Ovary (tissue), 9 donors: ENCODE measurements around the gene HHIPL1. TPM values are rescaled to one million over a fixed set of nuclear protein-coding genes. Genes with fewer than 3 reads are reported as not detected.

Source experiments
- DNase-seq, 5 donors: peaks; one replicate each; pipeline ENCODE4 v3.0.0-alpha.2; 2019 to 2020
- H3K27ac ChIP-seq, 2 donors: fragments of 200-600 bp; one replicate each; pipeline versions ENCODE4 v1.5.1 to v1.8.0; 2019 to 2022
- H3K27me3 ChIP-seq: fragments of 200-600 bp; one replicate; pipeline ENCODE4 v1.8.0; 2022
- H3K36me3 ChIP-seq: fragments of 200-600 bp; sonication (generic); one replicate; pipeline ENCODE4 v1.5.1; 2019
- H3K4me1 ChIP-seq: one replicate; pipeline ENCODE4 v1.8.1; 2013; ENCODE audit warnings: mild to moderate bottlenecking, moderate library complexity; ENCODE audit not compliant: insufficient read depth
- H3K4me3 ChIP-seq: fragments of 200-600 bp; sonication (generic); one replicate; pipeline ENCODE4 v1.5.1; 2017
- H3K9me3 ChIP-seq, 2 donors: fragments of 200-600 bp in 1 of 2; sonication (generic) in 1 of 2; one replicate each; pipeline versions ENCODE4 v1.5.1 to v1.8.1; 2013 to 2019; ENCODE audit warnings: mild to moderate bottlenecking in 1 of 2, moderate library complexity in 1 of 2
- EP300 ChIP-seq: sonication (generic); formaldehyde crosslinking; IDR thresholded peaks from one replicate; pipeline ENCODE4 v1.6.1; 2017; ENCODE audit warnings: antibody characterized with exemption
- POLR2A ChIP-seq: fragments of 450-650 bp; IDR thresholded peaks from one replicate; pipeline ENCODE4 v1.6.1; 2017; ENCODE audit warnings: antibody characterized with exemption, mild to moderate bottlenecking, moderate library complexity
- WGBS, 3 donors: extraction: QIAGEN DNeasy Blood & Tissue Kit in 1 of 3; methylation state at CpG; one replicate each; pipeline versions ENCODE4 v1.1.5 to v1.1.7; 2013 to 2017; 5-methylcytosine and 5-hydroxymethylcytosine counted together
- intact Hi-C, 4 donors: fragments of 100-400 bp; cut with DNase I; formaldehyde crosslinking; loops; one replicate each; pipeline versions ENCODE4 v1.11.0 to v1.15.1; 2022 to 2023
- polyA plus RNA-seq, 2 donors: library from polyadenylated mRNA; stranded (reverse); fragments of 200-250 nt in 1 of 2; fragments of 350-450 nt in 1 of 2; fragmentation: Illumina TruSeq in 1 of 2; extraction: RNeasy Lipid Tissue Mini Kit (QIAGEN cat#74804) in 1 of 2; gene quantifications; one replicate each; pipeline ENCODE4 v1.2.3, GENCODE V29; 2013 to 2014
- total RNA-seq, 7 donors: library from RNA; depleted of rRNA in 2 of 7; stranded (reverse); fragments of >200 nt in 2 of 7; fragmentation: NEBNext Ultra II Directional in 3 of 7; extraction: Animal tissue kit (Norgen Biotek cat#: 25700) in 3 of 7; gene quantifications; one replicate each; pipeline versions ENCODE4 v1.1.0 to v1.2.4, GENCODE V29; 2016 to 2023
- TF ChIP-seq, protein P1 (sequence below), 3 donors: fragments of 450-650 bp in 2 of 3; fragments of 200-600 bp in 1 of 3; IDR thresholded peaks; one replicate each; pipeline versions ENCODE4 v1.5.1 to v1.8.0; 2016 to 2022; ENCODE audit warnings: antibody characterized with exemption in 3 of 3, mild to moderate bottlenecking in 1 of 3
- donor health status: DM: no; HTN: no; CAD: no; lungs with moderate emphysema.
- donor health status: DM: no; HTN: no; CAD: no.
- donor health status: Bipolar disorder and iron deficiency.
- donor health status: DM: yes; HTN: yes; CAD: no.
- donor health status: DM: no; HTN: no; CAD: no.
- donor health status: DM: yes; HTN: yes; CAD: no.

Gene HHIPL1
- total and polyA plus RNA-seq, 9 donors: 0.48 to 3.8 (median 2.1) TPM

- Histone ChIP-seq H3K36me3 (no peaks in the 10 kb centered on the region), H3K9me3 (no peaks in the 10 kb centered on the region), H3K27ac (no peak overlapping the region), H3K4me3 (no peak overlapping the region), H3K27me3 (no peaks in the 10 kb centered on the region), H3K4me1 (peaks cover 3% of the 10 kb centered on the region)
- no peak for DNase-seq
- no peak for TF ChIP-seq POLR2A
- TF ChIP-seq, protein P1, sequence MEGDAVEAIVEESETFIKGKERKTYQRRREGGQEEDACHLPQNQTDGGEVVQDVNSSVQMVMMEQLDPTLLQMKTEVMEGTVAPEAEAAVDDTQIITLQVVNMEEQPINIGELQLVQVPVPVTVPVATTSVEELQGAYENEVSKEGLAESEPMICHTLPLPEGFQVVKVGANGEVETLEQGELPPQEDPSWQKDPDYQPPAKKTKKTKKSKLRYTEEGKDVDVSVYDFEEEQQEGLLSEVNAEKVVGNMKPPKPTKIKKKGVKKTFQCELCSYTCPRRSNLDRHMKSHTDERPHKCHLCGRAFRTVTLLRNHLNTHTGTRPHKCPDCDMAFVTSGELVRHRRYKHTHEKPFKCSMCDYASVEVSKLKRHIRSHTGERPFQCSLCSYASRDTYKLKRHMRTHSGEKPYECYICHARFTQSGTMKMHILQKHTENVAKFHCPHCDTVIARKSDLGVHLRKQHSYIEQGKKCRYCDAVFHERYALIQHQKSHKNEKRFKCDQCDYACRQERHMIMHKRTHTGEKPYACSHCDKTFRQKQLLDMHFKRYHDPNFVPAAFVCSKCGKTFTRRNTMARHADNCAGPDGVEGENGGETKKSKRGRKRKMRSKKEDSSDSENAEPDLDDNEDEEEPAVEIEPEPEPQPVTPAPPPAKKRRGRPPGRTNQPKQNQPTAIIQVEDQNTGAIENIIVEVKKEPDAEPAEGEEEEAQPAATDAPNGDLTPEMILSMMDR (IDR thresholded peaks at IDR 0.05): no peak
- TF ChIP-seq EP300: no peak
- WGBS, 3 donors: 53 to 63% (median 60%) methylated on average over 8 of the region's 8 CpGs
- intact Hi-C loops: no loop called here
These were observed 32.1 kb upstream of the HHIPL1 start for GRCh38 chr14:99612738-99613330.

GRCh38 chr14:99615497-99616157, 29.3 kb upstream of the HHIPL1 start:
- 8 to 14% (median 9%) methylated on average over 7 of the region's 7 CpGs for WGBS, 3 donors
- no peaks in the 10 kb centered on the region for H3K36me3 ChIP-seq
- TF ChIP-seq, protein P1 (IDR thresholded peaks at IDR 0.05): no peak
- TF ChIP-seq POLR2A: no peak
- TF ChIP-seq EP300: no peak
- no peaks in the 10 kb centered on the region for H3K9me3 ChIP-seq
- intact Hi-C loops: no loop called here
- H3K4me3 ChIP-seq: no peak overlapping the region
- no peak for DNase-seq
- H3K27ac ChIP-seq: peak overlapping the region in 1 of 2 donors; percentile 17
- no peaks in the 10 kb centered on the region for H3K27me3 ChIP-seq
- H3K4me1 ChIP-seq: peaks cover 3% of the 10 kb centered on the region

- H3K27ac ChIP-seq: no peak overlapping the region
- no peak overlapping the region for H3K4me3 ChIP-seq
- H3K36me3 ChIP-seq: no peaks in the 10 kb centered on the region
- peaks cover 3% of the 10 kb centered on the region for H3K4me1 ChIP-seq
- intact Hi-C loops: no loop called here
- TF ChIP-seq, protein P1 (IDR thresholded peaks at IDR 0.05): no peak
- TF ChIP-seq EP300 (no peak), POLR2A (no peak)
- 75 to 78% (median 77%) methylated on average over 16 of the region's 16 CpGs for WGBS, 3 donors
- no peak for DNase-seq
- H3K9me3 ChIP-seq: no peaks in the 10 kb centered on the region
- no peaks in the 10 kb centered on the region for H3K27me3 ChIP-seq
These were observed 27.8 kb upstream of the HHIPL1 start for GRCh38 chr14:99616832-99617800.
